HL-60 (cell line): ENCODE results near the gene HOTAIR.

Source experiments
- GABPA ChIP-seq: IDR thresholded peaks from 2 replicates; pipeline ENCODE4 v1.6.1; 2012; ENCODE audit warnings: low read depth
- POLR2AphosphoS5 ChIP-seq: IDR thresholded peaks from 2 replicates; pipeline ENCODE4 v1.6.1; 2012; ENCODE audit warnings: low read depth
- REST ChIP-seq: IDR thresholded peaks from 2 replicates; pipeline ENCODE4 v1.6.1; 2012; ENCODE audit warnings: low read depth; ENCODE audit not compliant: insufficient replicate concordance
- TF ChIP-seq, protein P1 (sequence below): IDR thresholded peaks from one replicate; pipeline ENCODE4 v1.5.1; 2011; ENCODE audit warnings: low read length, control low read depth, inconsistent platforms; ENCODE audit not compliant: insufficient read depth

GRCh38 chr12:53970451-53970850, 4.3 kb downstream of the HOTAIR start:
- TF ChIP-seq POLR2AphosphoS5 = no peak
- TF ChIP-seq, protein P1, sequence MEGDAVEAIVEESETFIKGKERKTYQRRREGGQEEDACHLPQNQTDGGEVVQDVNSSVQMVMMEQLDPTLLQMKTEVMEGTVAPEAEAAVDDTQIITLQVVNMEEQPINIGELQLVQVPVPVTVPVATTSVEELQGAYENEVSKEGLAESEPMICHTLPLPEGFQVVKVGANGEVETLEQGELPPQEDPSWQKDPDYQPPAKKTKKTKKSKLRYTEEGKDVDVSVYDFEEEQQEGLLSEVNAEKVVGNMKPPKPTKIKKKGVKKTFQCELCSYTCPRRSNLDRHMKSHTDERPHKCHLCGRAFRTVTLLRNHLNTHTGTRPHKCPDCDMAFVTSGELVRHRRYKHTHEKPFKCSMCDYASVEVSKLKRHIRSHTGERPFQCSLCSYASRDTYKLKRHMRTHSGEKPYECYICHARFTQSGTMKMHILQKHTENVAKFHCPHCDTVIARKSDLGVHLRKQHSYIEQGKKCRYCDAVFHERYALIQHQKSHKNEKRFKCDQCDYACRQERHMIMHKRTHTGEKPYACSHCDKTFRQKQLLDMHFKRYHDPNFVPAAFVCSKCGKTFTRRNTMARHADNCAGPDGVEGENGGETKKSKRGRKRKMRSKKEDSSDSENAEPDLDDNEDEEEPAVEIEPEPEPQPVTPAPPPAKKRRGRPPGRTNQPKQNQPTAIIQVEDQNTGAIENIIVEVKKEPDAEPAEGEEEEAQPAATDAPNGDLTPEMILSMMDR = no peak
- no peak for TF ChIP-seq GABPA
- no peak for TF ChIP-seq REST
